NB4 (cell line): ENCODE results near the gene BCAS3.
"Not testable (repeated sequence)": the region's sequence is repeated elsewhere in the genome, so short reads cannot be mapped to it uniquely, and the experiment has no call there.

Source experiments
- DNase-seq: peaks from one replicate; pipeline ENCODE4 v3.0.0; 2010; ENCODE audit warnings: low read depth
- H3K4me3 ChIP-seq: one replicate; pipeline ENCODE4 v1.5.1; 2011; ENCODE audit warnings: mild to moderate bottlenecking, low read depth, low read length, moderate library complexity
- CTCF ChIP-seq: IDR thresholded peaks from one replicate; pipeline ENCODE4 v1.5.1; 2012; ENCODE audit warnings: low read depth, low read length
- MAX ChIP-seq: IDR thresholded peaks from 2 replicates; pipeline ENCODE4 v1.6.1; 2011; ENCODE audit warnings: low read depth, low read length
- MYC ChIP-seq: IDR thresholded peaks from 2 replicates; pipeline ENCODE4 v1.6.1; 2011; ENCODE audit warnings: low read depth, low read length
- POLR2A ChIP-seq: IDR thresholded peaks from 2 replicates; pipeline ENCODE4 v1.6.1; 2011; ENCODE audit warnings: mild to moderate bottlenecking; ENCODE audit not compliant: insufficient read length; ENCODE audit errors: extremely low read depth

BCAS3 gene

GRCh38 chr17:61143026-61143425 is 465.4 kb downstream of the BCAS3 start:
- no peak for TF ChIP-seq MYC
- TF ChIP-seq POLR2A: no peak
- no peak for TF ChIP-seq MAX
- no peak for TF ChIP-seq CTCF
- H3K4me3 ChIP-seq: no peak overlapping the region
- no peak for DNase-seq

- DNase-seq: no peak
- TF ChIP-seq CTCF (no peak), MAX (no peak), MYC (no peak), POLR2A (no peak)
- no peak overlapping the region for H3K4me3 ChIP-seq
These were observed 466.5 kb downstream of the BCAS3 start for GRCh38 chr17:61144137-61144536.

GRCh38 chr17:61144617-61145564 is 467.2 kb downstream of the BCAS3 start:
- no peak for DNase-seq
- H3K4me3 ChIP-seq: no peak overlapping the region
- TF ChIP-seq CTCF: no peak
- TF ChIP-seq POLR2A: no peak
- TF ChIP-seq MYC: no peak
- no peak for TF ChIP-seq MAX

- DNase-seq, H3K4me3 ChIP-seq: not testable (repeated sequence)
These were observed 469.2 kb downstream of the BCAS3 start for GRCh38 chr17:61146833-61147232.

GRCh38 chr17:61149106-61149825 is 471.6 kb downstream of the BCAS3 start:
- H3K4me3 ChIP-seq: no peak overlapping the region
- TF ChIP-seq MAX (no peak), POLR2A (no peak), CTCF (no peak)

GRCh38 chr17:61149862-61150362 is 472.3 kb downstream of the BCAS3 start:
- TF ChIP-seq CTCF (no peak), MYC (no peak), MAX (no peak)

More at GRCh38 chr17:61149106-61149825, 471.6 kb downstream of the BCAS3 start:
- no peak for DNase-seq

More at GRCh38 chr17:61149862-61150362, 472.3 kb downstream of the BCAS3 start:
- no peak overlapping the region for H3K4me3 ChIP-seq
- DNase-seq: no peak
